ENCODE data around the gene NFATC3. TPM values are rescaled to one million over a fixed set of nuclear protein-coding genes. Genes with fewer than 3 reads are reported as not detected.

The NFATC3 gene
- total RNA-seq, 1 experiment from 2014 or later, result 43.9 TPM

GRCh38 chr16:68070806-68071517, 14.2 kb upstream of the NFATC3 start:
- H3K4me1 Mint-ChIP-seq (ENCODE audit: low read depth, unreplicated experiment), result peaks cover 7% of the 10 kb centered on the region
- peaks cover 5% of the 10 kb centered on the region for H3K36me3 ChIP-seq (ENCODE audit: control insufficient read depth, insufficient read depth, low read length)
- no peaks in the 10 kb centered on the region for H3K27me3 ChIP-seq (replicated peaks; ENCODE audit: control insufficient read depth, insufficient read depth, low read length)
- H3K9me3 ChIP-seq, result no peaks in the 10 kb centered on the region
- no peak overlapping the region for H3K4me3 ChIP-seq (ENCODE audit: low read depth, low read length)
- DNase-seq, result no peak
- no peaks in the 10 kb centered on the region for H3K9me3 Mint-ChIP-seq (ENCODE audit: unreplicated experiment)
- BruUV-seq (replicated peaks), result no TSS peak
- TF ChIP-seq CTCF (IDR thresholded peaks at IDR 0.05; ENCODE audit: insufficient read depth in 1 of 2, low read depth in 1 of 2, low read length in 1 of 2, severe bottlenecking in 1 of 2, unreplicated experiment in 1 of 2), result no peak
- no peaks in the 10 kb centered on the region for H3K27me3 Mint-ChIP-seq (ENCODE audit: insufficient read depth, unreplicated experiment)
- ChIA-PET CTCF (interaction anchor here (0.5 to 1.8 kb wide), 3 partner anchors 14 to 80 kb away, joined by 3 to 4 read pairs (median 4); partner anchors contain the start of genes DPEP2 and NFATC3), POLR2A (interaction anchor here (0.9 kb wide), 1 partner anchor 13 kb away, joined by 5 read pairs; no protein-coding TSS in a partner anchor)
- intact Hi-C loops (cut with micrococcal nuclease; ENCODE audit: unreplicated experiment), result no loop called here
- H3K27ac Mint-ChIP-seq (ENCODE audit: unreplicated experiment), result no peak overlapping the region
- H3K4me3 Mint-ChIP-seq (ENCODE audit: unreplicated experiment), result no peak overlapping the region
- H3K4me1 ChIP-seq, result peaks cover 3% of the 10 kb centered on the region
- peaks cover 34% of the 10 kb centered on the region for H3K36me3 Mint-ChIP-seq (ENCODE audit: insufficient read depth, unreplicated experiment)

- H3K36me3 Mint-ChIP-seq (ENCODE audit: insufficient read depth, unreplicated experiment), result peaks cover 34% of the 10 kb centered on the region
- Histone ChIP-seq H3K4me1 (no peaks in the 10 kb centered on the region), H3K9me3 (no peaks in the 10 kb centered on the region), H3K36me3 (ENCODE audit: control insufficient read depth, insufficient read depth, low read length) (peaks cover 9% of the 10 kb centered on the region), H3K27me3 (replicated peaks; ENCODE audit: control insufficient read depth, insufficient read depth, low read length) (no peaks in the 10 kb centered on the region), H3K4me3 (ENCODE audit: low read depth, low read length) (no peak overlapping the region)
- no TSS peak for BruUV-seq (replicated peaks)
- H3K27me3 Mint-ChIP-seq (ENCODE audit: insufficient read depth, unreplicated experiment), result no peaks in the 10 kb centered on the region
- H3K27ac Mint-ChIP-seq (ENCODE audit: unreplicated experiment), result no peak overlapping the region
- H3K9me3 Mint-ChIP-seq (ENCODE audit: unreplicated experiment), result no peaks in the 10 kb centered on the region
- POLR2A ChIA-PET, result interaction anchor here (0.9 kb wide), 1 partner anchor 13 kb away, joined by 5 read pairs; no protein-coding TSS in a partner anchor
- H3K4me3 Mint-ChIP-seq (ENCODE audit: unreplicated experiment), result no peak overlapping the region
- CTCF ChIA-PET, result interaction anchor here (0.5 to 1.8 kb wide), 3 partner anchors 14 to 81 kb away, joined by 3 to 4 read pairs (median 4); partner anchors contain the start of genes DPEP2 and NFATC3
- no peak for TF ChIP-seq CTCF (IDR thresholded peaks at IDR 0.05; ENCODE audit: insufficient read depth in 1 of 2, low read depth in 1 of 2, low read length in 1 of 2, severe bottlenecking in 1 of 2, unreplicated experiment in 1 of 2)
- H3K4me1 Mint-ChIP-seq (ENCODE audit: low read depth, unreplicated experiment), result peaks cover 2% of the 10 kb centered on the region
- no peak for DNase-seq
- intact Hi-C loops (cut with micrococcal nuclease; ENCODE audit: unreplicated experiment), result no loop called here
These were observed 13.7 kb upstream of the NFATC3 start for GRCh38 chr16:68071518-68071901.

GRCh38 chr16:68072038-68072695, 13.0 kb upstream of the NFATC3 start:
- Mint-ChIP-seq H3K36me3 (ENCODE audit: insufficient read depth, unreplicated experiment) (peaks cover 36% of the 10 kb centered on the region), H3K9me3 (ENCODE audit: unreplicated experiment) (no peaks in the 10 kb centered on the region), H3K4me3 (ENCODE audit: unreplicated experiment) (no peak overlapping the region), H3K27me3 (ENCODE audit: insufficient read depth, unreplicated experiment) (no peaks in the 10 kb centered on the region), H3K27ac (ENCODE audit: unreplicated experiment) (no peak overlapping the region), H3K4me1 (ENCODE audit: low read depth, unreplicated experiment) (no peaks in the 10 kb centered on the region)
- Histone ChIP-seq H3K4me1 (no peaks in the 10 kb centered on the region), H3K9me3 (no peaks in the 10 kb centered on the region), H3K4me3 (ENCODE audit: low read depth, low read length) (no peak overlapping the region), H3K27me3 (replicated peaks; ENCODE audit: control insufficient read depth, insufficient read depth, low read length) (no peaks in the 10 kb centered on the region), H3K36me3 (ENCODE audit: control insufficient read depth, insufficient read depth, low read length) (peaks cover 11% of the 10 kb centered on the region)
- DNase-seq, result no peak
- no TSS peak for BruUV-seq (replicated peaks)
- intact Hi-C loops (cut with micrococcal nuclease; ENCODE audit: unreplicated experiment), result no loop called here
- ChIA-PET CTCF (no interaction called here), POLR2A (interaction anchor here (0.5 kb wide), 1 partner anchor 29 kb away, joined by 3 read pairs; no protein-coding TSS in a partner anchor)
- no peak for TF ChIP-seq CTCF (IDR thresholded peaks at IDR 0.05; ENCODE audit: insufficient read depth in 1 of 2, low read depth in 1 of 2, low read length in 1 of 2, severe bottlenecking in 1 of 2, unreplicated experiment in 1 of 2)
